Loucy (cell line): ENCODE results near the gene PAQR3.

ENCODE experiments used
- H2AFZ ChIP-seq: fragments of 200-600 bp; sonication (generic); 2 replicates; pipeline ENCODE4 v1.6.0; 2016; ENCODE audit warnings: antibody characterized with exemption, mild to moderate bottlenecking, low read length, moderate library complexity
- H3F3A ChIP-seq: fragments of 200-600 bp; 2 replicates; pipeline ENCODE4 v1.6.0; 2016; ENCODE audit warnings: antibody characterized with exemption, low read depth, mild to moderate bottlenecking
- H3K27me3 ChIP-seq: fragments of 200-600 bp; sonication (generic); 2 replicates; pipeline ENCODE4 v1.6.1; 2014; ENCODE audit warnings: low read length, mild to moderate bottlenecking; ENCODE audit not compliant: insufficient read depth, poor library complexity, severe bottlenecking
- H3K36me3 ChIP-seq: fragments of 200-600 bp; sonication (generic); 2 replicates; pipeline ENCODE4 v1.6.1; 2016; ENCODE audit warnings: low read length; ENCODE audit not compliant: insufficient read depth
- H3K4me1 ChIP-seq: fragments of 200-600 bp; sonication (generic); 2 replicates; pipeline ENCODE4 v1.5.1; 2014; ENCODE audit warnings: low read length, mild to moderate bottlenecking; ENCODE audit not compliant: insufficient read depth, poor library complexity, severe bottlenecking
- H3K4me2 ChIP-seq: fragments of 200-600 bp; sonication (generic); 2 replicates; pipeline ENCODE4 v1.6.0; 2014; ENCODE audit warnings: antibody characterized with exemption, low read length, low read depth, mild to moderate bottlenecking; ENCODE audit not compliant: poor library complexity, severe bottlenecking
- H3K4me3 ChIP-seq: fragments of 200-600 bp; sonication (generic); 2 replicates; pipeline ENCODE4 v1.5.1; 2014; ENCODE audit warnings: low read length, mild to moderate bottlenecking, mixed read lengths; ENCODE audit not compliant: poor library complexity, severe bottlenecking
- H3K79me2 ChIP-seq: fragments of 200-600 bp; sonication (generic); 2 replicates; pipeline ENCODE4 v1.6.1; 2014; ENCODE audit warnings: low read length; ENCODE audit not compliant: insufficient read depth
- H3K9ac ChIP-seq: fragments of 200-600 bp; sonication (generic); 2 replicates; pipeline ENCODE4 v1.6.0; 2014; ENCODE audit warnings: mild to moderate bottlenecking, low read depth, low read length, moderate library complexity; ENCODE audit not compliant: poor library complexity, severe bottlenecking
- H3K9me2 ChIP-seq: fragments of 200-600 bp; sonication (generic); replicated peaks from 2 replicates; pipeline ENCODE4 v1.6.1; 2016; ENCODE audit warnings: low read depth, low read length, mixed read lengths
- H3K9me3 ChIP-seq: fragments of 200-600 bp; sonication (generic); 2 replicates; pipeline ENCODE4 v1.6.1; 2014; ENCODE audit warnings: mild to moderate bottlenecking, antibody characterized with exemption, low read length, low read depth; ENCODE audit not compliant: insufficient read depth
- H4K20me1 ChIP-seq: fragments of 200-600 bp; sonication (generic); 2 replicates; pipeline ENCODE4 v1.6.0; 2014; ENCODE audit warnings: antibody characterized with exemption, low read length, mild to moderate bottlenecking; ENCODE audit not compliant: insufficient read depth, poor library complexity, severe bottlenecking
- CTCF ChIP-seq: fragments of 200-600 bp; sonication (generic); conservative IDR thresholded peaks from 2 replicates; pipeline ENCODE4 v1.5.1; 2014; ENCODE audit warnings: mild to moderate bottlenecking, antibody characterized with exemption, low read length
- EZH2phosphoT487 ChIP-seq: fragments of 200-600 bp; IDR thresholded peaks from 2 replicates; pipeline ENCODE4 v1.6.1; 2018; ENCODE audit warnings: antibody characterized with exemption, mild to moderate bottlenecking, moderate library complexity, borderline replicate concordance

Gene PAQR3

DNA sequence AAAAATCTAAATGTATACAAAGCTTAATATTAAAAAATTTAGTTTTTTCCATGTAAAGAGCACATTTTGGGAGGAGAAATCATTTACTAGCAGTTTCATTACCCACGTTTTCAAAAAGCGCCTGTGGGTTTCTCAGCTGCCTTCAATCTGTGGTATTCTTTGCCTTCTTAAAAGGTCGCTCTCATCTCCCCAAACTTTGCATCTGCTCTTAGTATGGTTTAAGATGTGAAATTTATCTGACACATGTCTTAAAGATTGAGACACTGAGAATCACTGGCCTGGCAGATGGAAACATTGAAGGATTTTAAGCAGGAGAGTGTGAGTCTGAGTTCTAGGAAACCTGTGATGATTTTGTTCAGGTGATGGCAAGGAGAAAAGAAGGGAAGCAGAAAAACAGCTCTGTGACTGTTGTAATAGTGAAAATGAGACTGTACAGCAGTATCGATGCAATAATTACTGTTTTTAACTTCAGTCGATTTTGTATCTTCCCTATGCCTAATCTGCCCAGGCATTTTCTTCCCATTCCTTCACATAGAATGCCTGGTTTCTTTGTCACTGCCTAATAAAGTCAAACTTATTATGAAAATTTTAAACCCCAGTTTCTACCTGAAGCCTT, 75.9 kb downstream of the PAQR3 start:
- Histone ChIP-seq H3F3A (no peaks in the 10 kb centered on the region), H4K20me1 (peaks cover 5% of the 10 kb centered on the region), H3K4me1 (peaks cover 3% of the 10 kb centered on the region), H2AFZ (no peak overlapping the region), H3K9me2 (no peaks in the 10 kb centered on the region), H3K9ac (no peak overlapping the region), H3K4me3 (no peak overlapping the region), H3K79me2 (peaks cover 11% of the 10 kb centered on the region; the same call in 1 of the 2 replicates), H3K9me3 (no peaks in the 10 kb centered on the region), H3K4me2 (no peak overlapping the region), H3K36me3 (peaks cover 74% of the 10 kb centered on the region), H3K27me3 (no peaks in the 10 kb centered on the region)
- TF ChIP-seq CTCF, result no peak
- TF ChIP-seq EZH2phosphoT487, result no peak

DNA sequence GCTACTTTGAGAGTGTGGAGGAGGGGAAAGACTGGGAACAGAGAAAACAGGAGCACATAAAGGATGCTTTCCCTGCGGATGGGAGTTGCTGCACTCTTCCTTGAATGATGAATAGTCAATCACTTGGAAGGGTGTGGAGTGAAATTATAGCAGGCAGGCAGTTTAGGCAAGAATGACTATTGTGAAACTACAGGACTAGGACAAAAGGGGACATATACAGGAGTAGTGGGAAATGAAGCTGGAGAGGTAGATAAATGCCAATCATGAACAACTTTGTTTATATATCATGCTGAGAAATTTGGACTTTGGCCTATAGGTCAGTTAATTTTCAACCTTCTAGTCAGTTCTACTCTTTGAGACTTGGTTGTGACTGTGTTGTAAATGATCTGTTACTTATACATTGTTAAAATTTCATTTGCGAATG, 76.9 kb downstream of the PAQR3 start:
- H3K79me2 ChIP-seq, result peaks cover 11% of the 10 kb centered on the region; the same call in 1 of the 2 replicates
- TF ChIP-seq CTCF (no peak), EZH2phosphoT487 (no peak)
- peaks cover 3% of the 10 kb centered on the region for H3K4me1 ChIP-seq
- no peak overlapping the region for H2AFZ ChIP-seq
- H3K9me2 ChIP-seq, result no peaks in the 10 kb centered on the region
- H4K20me1 ChIP-seq, result peaks cover 5% of the 10 kb centered on the region
- peaks cover 64% of the 10 kb centered on the region for H3K36me3 ChIP-seq
- H3K4me3 ChIP-seq, result no peak overlapping the region
- H3F3A ChIP-seq, result no peaks in the 10 kb centered on the region
- H3K9ac ChIP-seq, result no peak overlapping the region
- no peaks in the 10 kb centered on the region for H3K9me3 ChIP-seq
- H3K4me2 ChIP-seq, result no peak overlapping the region
- no peaks in the 10 kb centered on the region for H3K27me3 ChIP-seq
